ENCODE measurements around the gene QSER1.
"Not testable (repeated sequence)": the region's sequence is repeated elsewhere in the genome, so short reads cannot be mapped to it uniquely, and the experiment has no call there.

Gene QSER1

DNA sequence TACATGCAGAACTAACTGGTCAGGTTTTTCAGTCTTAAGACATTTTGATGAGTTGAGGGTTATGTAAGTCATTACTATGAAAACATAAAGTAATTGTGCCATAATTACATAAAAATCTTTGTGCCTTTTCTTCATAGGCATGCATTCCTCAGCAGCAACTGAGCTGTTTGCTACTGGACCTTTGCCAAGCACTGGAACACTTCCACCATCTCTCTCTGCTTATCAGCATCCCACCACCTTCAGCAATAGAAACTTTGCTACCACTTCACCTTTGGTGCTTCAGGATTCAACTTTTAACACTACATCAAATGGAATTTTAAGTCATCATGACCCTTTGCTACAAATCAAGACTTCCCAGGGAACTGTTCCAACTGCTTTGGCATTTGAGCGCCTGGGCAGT is 39.0 kb downstream of the QSER1 start:
- TF ChIP-seq, protein P1, sequence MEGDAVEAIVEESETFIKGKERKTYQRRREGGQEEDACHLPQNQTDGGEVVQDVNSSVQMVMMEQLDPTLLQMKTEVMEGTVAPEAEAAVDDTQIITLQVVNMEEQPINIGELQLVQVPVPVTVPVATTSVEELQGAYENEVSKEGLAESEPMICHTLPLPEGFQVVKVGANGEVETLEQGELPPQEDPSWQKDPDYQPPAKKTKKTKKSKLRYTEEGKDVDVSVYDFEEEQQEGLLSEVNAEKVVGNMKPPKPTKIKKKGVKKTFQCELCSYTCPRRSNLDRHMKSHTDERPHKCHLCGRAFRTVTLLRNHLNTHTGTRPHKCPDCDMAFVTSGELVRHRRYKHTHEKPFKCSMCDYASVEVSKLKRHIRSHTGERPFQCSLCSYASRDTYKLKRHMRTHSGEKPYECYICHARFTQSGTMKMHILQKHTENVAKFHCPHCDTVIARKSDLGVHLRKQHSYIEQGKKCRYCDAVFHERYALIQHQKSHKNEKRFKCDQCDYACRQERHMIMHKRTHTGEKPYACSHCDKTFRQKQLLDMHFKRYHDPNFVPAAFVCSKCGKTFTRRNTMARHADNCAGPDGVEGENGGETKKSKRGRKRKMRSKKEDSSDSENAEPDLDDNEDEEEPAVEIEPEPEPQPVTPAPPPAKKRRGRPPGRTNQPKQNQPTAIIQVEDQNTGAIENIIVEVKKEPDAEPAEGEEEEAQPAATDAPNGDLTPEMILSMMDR (conservative IDR thresholded peaks at IDR 0.05): no peak
- TF ChIP-seq ZFX (IDR thresholded peaks at IDR 0.05): no peak

DNA sequence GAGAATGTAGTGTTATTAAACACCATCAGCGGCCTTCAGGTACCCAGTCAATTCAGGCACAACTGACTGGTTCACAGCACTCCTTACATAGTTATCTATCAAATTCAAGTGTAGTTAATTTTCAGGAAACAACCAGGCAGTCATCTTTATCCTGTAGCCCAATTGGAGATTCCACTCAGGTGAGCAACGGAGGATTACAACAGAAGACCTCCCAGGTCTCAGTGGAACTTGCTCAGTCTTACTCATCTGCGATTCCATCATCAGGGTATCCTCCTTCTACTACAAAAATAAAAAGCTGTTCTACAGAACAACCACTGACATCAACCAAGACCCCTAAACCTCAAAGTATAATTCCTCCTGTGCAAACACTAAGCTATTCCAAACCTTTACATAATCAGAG is 39.6 kb downstream of the QSER1 start:
- TF ChIP-seq, protein P1 (conservative IDR thresholded peaks at IDR 0.05): no peak
- no peak overlapping the region for H3K27ac ChIP-seq

More for the DNA sequence above, 39.0 kb downstream of the QSER1 start:
- H3K27ac ChIP-seq: no peak overlapping the region

DNA sequence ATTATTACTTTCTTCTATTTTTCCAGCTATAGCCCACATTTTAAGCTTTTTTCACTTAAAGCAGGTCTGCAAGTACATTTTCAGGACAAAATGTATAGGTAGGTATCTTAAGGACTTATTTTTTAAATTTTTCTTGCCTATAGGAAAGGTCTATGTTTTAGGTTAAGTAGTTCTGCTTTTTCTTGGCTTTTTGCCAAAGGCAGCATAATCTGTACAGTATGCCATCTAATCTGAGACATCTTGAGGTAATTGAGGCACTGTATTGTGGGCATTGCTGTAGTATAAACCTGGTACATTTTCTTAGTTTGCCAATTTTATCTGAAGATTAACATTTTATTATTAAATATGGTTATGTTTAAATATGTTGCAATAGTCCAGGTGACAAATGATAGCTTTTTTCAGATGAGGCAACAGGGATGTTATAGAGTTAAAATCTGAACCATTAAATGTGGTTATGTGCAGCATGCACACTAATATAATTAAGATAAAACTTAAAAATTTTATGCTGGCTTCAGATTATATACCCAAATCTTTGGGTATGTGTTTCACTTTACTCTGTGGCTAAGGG is 42.9 kb downstream of the QSER1 start:
- H3K27ac ChIP-seq: no peak overlapping the region
- no peak for TF ChIP-seq ZFX (IDR thresholded peaks at IDR 0.05)
- TF ChIP-seq, protein P1 (conservative IDR thresholded peaks at IDR 0.05): no peak

DNA sequence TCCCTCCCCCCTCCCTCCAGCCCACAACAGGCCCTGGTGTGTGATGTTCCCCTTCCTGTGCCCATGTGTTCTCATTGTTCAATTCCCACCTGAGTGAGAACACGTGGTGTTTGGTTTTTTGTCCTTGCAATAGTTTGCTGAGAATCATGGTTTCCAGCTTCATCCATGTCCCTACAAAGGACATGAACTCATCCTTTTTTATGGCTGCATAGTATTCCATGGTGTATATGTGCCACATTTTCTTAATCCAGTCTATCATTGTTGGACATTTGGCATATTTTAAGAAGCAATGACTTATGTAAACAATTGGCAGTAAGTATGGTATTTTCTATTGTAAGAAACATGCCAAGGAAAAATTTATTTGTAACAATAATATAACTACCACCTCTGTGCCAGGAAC is 43.6 kb downstream of the QSER1 start:
- not testable (repeated sequence) for H3K27ac ChIP-seq

DNA sequence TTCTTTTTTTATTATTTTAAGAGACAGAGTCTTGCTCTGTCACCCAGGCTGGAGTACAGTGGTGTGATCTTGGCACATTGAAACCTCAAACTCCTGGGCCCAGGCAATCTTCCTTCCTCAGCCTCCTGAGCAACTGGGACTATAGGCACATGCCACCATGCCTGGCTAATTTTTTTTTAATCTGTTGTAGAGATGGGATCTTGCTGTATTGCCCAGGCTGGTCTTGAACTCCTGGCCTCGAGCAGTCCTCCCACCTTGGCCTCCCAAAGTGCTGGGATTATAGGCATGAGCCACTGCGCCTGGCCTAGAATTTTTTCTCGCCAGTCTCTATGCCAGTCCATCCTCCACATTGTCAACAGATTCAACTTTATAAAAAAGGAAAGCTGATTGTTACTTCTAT is 44.7 kb downstream of the QSER1 start:
- H3K27ac ChIP-seq: not testable (repeated sequence)

DNA sequence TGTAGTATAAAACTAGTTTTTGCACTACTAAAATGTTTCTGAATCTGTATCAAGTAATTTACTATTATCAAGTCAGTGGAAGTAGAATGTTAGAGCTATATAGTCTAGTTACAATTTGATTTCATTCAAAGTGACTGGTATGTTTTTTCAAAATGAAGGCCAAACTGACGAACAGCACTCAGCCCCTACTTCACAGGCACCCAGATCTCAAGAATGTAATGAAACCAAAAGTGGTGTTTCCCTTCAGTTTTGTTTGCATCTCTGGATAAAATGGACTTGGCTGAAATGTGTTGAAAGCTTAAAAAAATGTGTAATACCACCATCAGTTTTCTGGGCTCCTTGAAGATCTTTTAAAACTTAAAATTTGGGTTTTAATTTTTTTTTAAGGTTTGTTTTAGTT is 46.4 kb downstream of the QSER1 start:
- no peak for TF ChIP-seq ZFX (IDR thresholded peaks at IDR 0.05)
- TF ChIP-seq, protein P1 (conservative IDR thresholded peaks at IDR 0.05): no peak
- H3K27ac ChIP-seq: no peak overlapping the region

DNA sequence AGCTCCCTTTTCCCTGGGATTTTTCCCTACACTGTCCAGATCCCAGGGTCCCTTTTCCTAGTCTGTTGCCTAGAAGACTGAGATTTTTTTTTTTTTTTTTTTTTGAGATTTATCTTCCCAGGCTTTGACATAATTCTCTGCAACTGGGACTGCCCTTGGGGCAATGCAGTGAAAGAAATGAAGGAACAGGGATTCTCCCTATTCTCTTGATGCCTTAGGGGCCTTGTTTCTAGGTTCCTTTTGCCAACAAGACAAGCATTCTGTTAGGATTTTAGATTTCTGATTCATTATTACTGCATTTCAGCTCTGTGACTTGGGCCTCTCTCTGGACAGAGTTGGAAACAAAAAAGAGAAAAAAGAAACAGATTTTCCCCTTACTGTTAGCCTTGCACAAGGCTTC is 47.3 kb downstream of the QSER1 start:
- no peak for TF ChIP-seq ZFX (IDR thresholded peaks at IDR 0.05)
- TF ChIP-seq, protein P1 (conservative IDR thresholded peaks at IDR 0.05): no peak
- no peak overlapping the region for H3K27ac ChIP-seq

DNA sequence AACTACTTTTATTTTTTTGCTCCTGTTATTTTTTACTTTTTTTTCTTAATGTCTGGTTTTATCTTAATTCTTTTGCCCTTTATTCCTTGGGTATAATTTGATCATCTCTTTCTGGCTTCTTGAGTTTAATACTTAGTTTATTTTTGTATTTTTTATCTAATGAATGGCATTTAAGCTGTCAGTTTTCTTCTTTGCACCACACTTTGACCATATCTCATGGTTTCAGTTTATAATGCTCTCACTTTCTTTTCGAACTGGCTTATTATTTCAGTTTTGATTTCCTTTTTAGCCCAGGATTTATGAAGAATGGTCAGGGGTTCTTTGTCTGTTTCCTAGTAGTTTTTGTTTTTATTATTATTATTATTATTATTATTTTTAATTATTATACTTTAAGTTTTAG is 48.3 kb downstream of the QSER1 start:
- TF ChIP-seq, protein P1 (conservative IDR thresholded peaks at IDR 0.05): no peak
- no peak for TF ChIP-seq ZFX (IDR thresholded peaks at IDR 0.05)
- H3K27ac ChIP-seq: no peak overlapping the region
